Measurements from ENCODE around the gene HTRA3.

DNA sequence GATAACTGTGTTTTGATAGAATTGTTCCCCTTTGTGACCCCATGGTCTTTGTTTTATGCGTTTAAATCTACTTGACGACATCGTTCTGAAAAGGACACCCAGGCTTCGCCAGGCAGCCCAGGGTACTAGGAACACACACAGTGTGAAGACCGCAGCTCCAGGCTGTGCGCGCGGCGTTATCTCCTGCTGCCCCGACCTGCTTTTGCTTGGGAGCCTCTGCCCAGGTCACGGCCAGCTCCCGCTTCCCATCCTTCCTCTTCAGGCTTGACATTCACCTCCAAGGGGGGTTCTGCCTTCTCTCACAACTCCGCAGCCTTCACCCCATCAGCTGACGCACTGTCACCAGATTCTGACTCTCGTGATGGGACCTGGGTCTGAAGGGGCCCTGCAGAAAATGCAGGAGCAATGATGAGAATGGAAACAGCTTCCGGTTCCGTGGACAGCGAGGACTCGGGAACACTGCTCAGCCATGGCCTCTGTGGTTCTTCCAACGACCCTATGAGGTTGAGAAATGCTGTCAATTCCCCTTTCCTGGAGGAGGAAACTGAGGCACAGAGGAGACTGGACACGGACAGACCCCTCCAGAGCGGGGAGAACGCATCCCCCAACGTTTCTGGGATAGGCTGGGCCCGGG lies 536 bp upstream of the HTRA3 start:
- TF ChIP-seq, protein P1, sequence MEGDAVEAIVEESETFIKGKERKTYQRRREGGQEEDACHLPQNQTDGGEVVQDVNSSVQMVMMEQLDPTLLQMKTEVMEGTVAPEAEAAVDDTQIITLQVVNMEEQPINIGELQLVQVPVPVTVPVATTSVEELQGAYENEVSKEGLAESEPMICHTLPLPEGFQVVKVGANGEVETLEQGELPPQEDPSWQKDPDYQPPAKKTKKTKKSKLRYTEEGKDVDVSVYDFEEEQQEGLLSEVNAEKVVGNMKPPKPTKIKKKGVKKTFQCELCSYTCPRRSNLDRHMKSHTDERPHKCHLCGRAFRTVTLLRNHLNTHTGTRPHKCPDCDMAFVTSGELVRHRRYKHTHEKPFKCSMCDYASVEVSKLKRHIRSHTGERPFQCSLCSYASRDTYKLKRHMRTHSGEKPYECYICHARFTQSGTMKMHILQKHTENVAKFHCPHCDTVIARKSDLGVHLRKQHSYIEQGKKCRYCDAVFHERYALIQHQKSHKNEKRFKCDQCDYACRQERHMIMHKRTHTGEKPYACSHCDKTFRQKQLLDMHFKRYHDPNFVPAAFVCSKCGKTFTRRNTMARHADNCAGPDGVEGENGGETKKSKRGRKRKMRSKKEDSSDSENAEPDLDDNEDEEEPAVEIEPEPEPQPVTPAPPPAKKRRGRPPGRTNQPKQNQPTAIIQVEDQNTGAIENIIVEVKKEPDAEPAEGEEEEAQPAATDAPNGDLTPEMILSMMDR (IDR thresholded peaks at IDR 0.05; ENCODE audit: low read depth, low read length), result no peak
- no peak for TF ChIP-seq EZH2phosphoT487 (IDR thresholded peaks at IDR 0.05; ENCODE audit: low read depth)
